Lung (tissue), 12 donors: ENCODE results near the gene PDZD4. TPM values are rescaled to one million over a fixed set of nuclear protein-coding genes. Genes with fewer than 3 reads are reported as not detected.

Experiments
- ATAC-seq: fragments of 200-7000 bp; cut with Tn5 transposase; one replicate; pipeline ENCODE4 v1.9.1; 2020; ENCODE audit warnings: moderate number of reproducible peaks; ENCODE audit not compliant: insufficient read depth, low FRiP score
- DNase-seq, 3 donors: peaks; one replicate each; pipeline ENCODE4 v3.0.0-alpha.2; 2013 to 2017
- H3K27ac ChIP-seq, 2 donors: one replicate each; pipeline ENCODE4 v1.5.1; 2013; ENCODE audit warnings: mild to moderate bottlenecking in 2 of 2, moderate library complexity in 2 of 2, control low read depth in 1 of 2, inconsistent platforms in 1 of 2, low read depth in 1 of 2, low read length in 1 of 2
- H3K27me3 ChIP-seq, 3 donors: one replicate each; pipeline ENCODE4 v1.5.1; 2013; ENCODE audit warnings: low read length in 2 of 3; ENCODE audit not compliant: control insufficient read depth in 3 of 3, insufficient read depth in 3 of 3
- H3K36me3 ChIP-seq, 4 donors: one replicate each; pipeline ENCODE4 v1.5.1; 2013; ENCODE audit warnings: low read length in 4 of 4, mild to moderate bottlenecking in 1 of 4, moderate library complexity in 1 of 4; ENCODE audit not compliant: control insufficient read depth in 4 of 4, insufficient read depth in 4 of 4
- H3K4me1 ChIP-seq, 5 donors: one replicate each; pipeline ENCODE4 v1.5.1; 2013; ENCODE audit warnings: low read length in 5 of 5, mild to moderate bottlenecking in 2 of 5, moderate library complexity in 1 of 5; ENCODE audit not compliant: control insufficient read depth in 5 of 5, insufficient read depth in 5 of 5
- H3K4me3 ChIP-seq: one replicate; pipeline ENCODE4 v1.5.1; 2013; ENCODE audit warnings: mild to moderate bottlenecking, control low read depth, moderate library complexity
- H3K9ac ChIP-seq, 2 donors: one replicate each; pipeline ENCODE4 v1.5.1; 2013; ENCODE audit warnings: low read length in 2 of 2, control low read depth in 1 of 2; ENCODE audit not compliant: insufficient read depth in 1 of 2
- H3K9me3 ChIP-seq, 4 donors: one replicate each; pipeline ENCODE4 v1.5.1; 2013; ENCODE audit warnings: low read length in 3 of 4, mild to moderate bottlenecking in 1 of 4, moderate library complexity in 1 of 4; ENCODE audit not compliant: control insufficient read depth in 4 of 4, insufficient read depth in 3 of 4
- CTCF ChIP-seq: IDR thresholded peaks from 2 replicates; pipeline ENCODE4 v1.5.1; 2012; ENCODE audit warnings: mild to moderate bottlenecking; ENCODE audit errors: control extremely low read depth, extremely low read depth
- WGBS, 2 donors: extraction: QIAGEN DNeasy Blood & Tissue Kit; methylation state at CpG; one replicate each; pipeline ENCODE4 v1.1.7; 2013; 5-methylcytosine and 5-hydroxymethylcytosine counted together
- polyA plus RNA-seq, 2 donors: library from polyadenylated mRNA; stranded (reverse); fragments of 200-250 nt; gene quantifications; one replicate each; pipeline ENCODE4 v1.2.1, GENCODE V29; 2013
- total RNA-seq, 2 donors: library from RNA; depleted of rRNA in 1 of 2; stranded (reverse); fragments of >200 nt in 1 of 2; gene quantifications; one replicate each; pipeline ENCODE4 v1.2.1, GENCODE V29; 2014 to 2021
- donor health status: control.
- donor health status: control.
- donor health status: Bipolar disorder and iron deficiency.
- donor health status: healthy.
- donor health status: DM: yes; HTN: yes; CAD: no.

The PDZD4 gene
- total and polyA plus RNA-seq, 4 donors = 2.3 to 8.1 (median 3.8) TPM

GRCh38 chrX:153869473-153870287 lies 39.3 kb upstream of the PDZD4 start:
- Histone ChIP-seq H3K9ac (no peak overlapping the region), H3K9me3 (peaks cover 0 to 3% (median 0%) of the 10 kb centered on the region in 4 donors), H3K36me3 (no peaks in the 10 kb centered on the region), H3K27ac (no peak overlapping the region), H3K4me1 (no peaks in the 10 kb centered on the region), H3K27me3 (peaks cover 0 to 1% (median 0%) of the 10 kb centered on the region in 3 donors), H3K4me3 (no peak overlapping the region)
- no peak for ATAC-seq
- 87 to 97% methylated on average over 13 to 31 of the region's 31 CpGs for whole genome bisulfite sequencing, 2 donors
- no peak for TF ChIP-seq CTCF
- no peak for DNase-seq

- no peak overlapping the region for H3K27ac ChIP-seq
- peaks cover 0 to 4% (median 0%) of the 10 kb centered on the region in 3 donors for H3K27me3 ChIP-seq
- no peak overlapping the region for H3K4me3 ChIP-seq
- DNase-seq = no peak
- WGBS, 2 donors = 89 to 91% methylated on average over 18 to 26 of the region's 26 CpGs
- H3K9ac ChIP-seq = no peak overlapping the region
- no peaks in the 10 kb centered on the region for H3K4me1 ChIP-seq
- peaks cover 0 to 3% (median 0%) of the 10 kb centered on the region in 4 donors for H3K9me3 ChIP-seq
- H3K36me3 ChIP-seq = no peaks in the 10 kb centered on the region
- no peak for TF ChIP-seq CTCF
- no peak for ATAC-seq
These were observed 38.5 kb upstream of the PDZD4 start for GRCh38 chrX:153868576-153869472.

- H3K36me3 ChIP-seq = no peaks in the 10 kb centered on the region
- no peaks in the 10 kb centered on the region for H3K4me1 ChIP-seq
- H3K9me3 ChIP-seq = peaks cover 0 to 3% (median 0%) of the 10 kb centered on the region in 4 donors
- no peak for ATAC-seq
- no peak for DNase-seq
- 82 to 91% methylated on average over 6 to 13 of the region's 13 CpGs for WGBS, 2 donors
- H3K4me3 ChIP-seq = no peak overlapping the region
- H3K27ac ChIP-seq = no peak overlapping the region
- peaks cover 0 to 4% (median 2%) of the 10 kb centered on the region in 3 donors for H3K27me3 ChIP-seq
- no peak for TF ChIP-seq CTCF
- no peak overlapping the region for H3K9ac ChIP-seq
These were observed 37.3 kb upstream of the PDZD4 start for GRCh38 chrX:153867671-153868070.
